Mucosa of descending colon (tissue), 3 donors: ENCODE measurements around the gene CDK19. TPM values are rescaled to one million over a fixed set of nuclear protein-coding genes. Genes with fewer than 3 reads are reported as not detected.

Source experiments
- ATAC-seq: fragments of 200-7000 bp; cut with Tn5 transposase; one replicate; pipeline ENCODE4 v1.9.1; 2020; ENCODE audit warnings: mild to moderate bottlenecking, moderate library complexity
- DNase-seq, 3 donors: peaks; one replicate each; pipeline ENCODE4 v3.0.0-alpha.2; 2020
- H3K36me3 ChIP-seq: fragments of 200-600 bp; one replicate; pipeline ENCODE4 v1.8.0; 2021; ENCODE audit warnings: low read depth, mild to moderate bottlenecking
- H3K4me1 ChIP-seq: fragments of 200-600 bp; one replicate; pipeline ENCODE4 v1.8.0; 2021; ENCODE audit warnings: low read depth, mild to moderate bottlenecking
- H3K4me3 ChIP-seq: fragments of 200-600 bp; one replicate; pipeline ENCODE4 v1.8.0; 2021; ENCODE audit warnings: mild to moderate bottlenecking
- H3K9me3 ChIP-seq: fragments of 200-600 bp; one replicate; pipeline ENCODE4 v1.8.0; 2021; ENCODE audit warnings: mild to moderate bottlenecking
- CTCF ChIP-seq: fragments of 200-600 bp; IDR thresholded peaks from one replicate; pipeline ENCODE4 v1.8.0; 2022; ENCODE audit warnings: antibody characterized with exemption, mild to moderate bottlenecking
- intact Hi-C, 2 donors: fragments of 100-400 bp; cut with DNase I in 1 of 2; cut with micrococcal nuclease in 1 of 2; formaldehyde crosslinking; loops; one replicate each; pipeline versions ENCODE4 v1.11.0 to v1.11.1; 2022; cut with DNase I, micrococcal nuclease
- total RNA-seq, 3 donors: library from RNA; stranded (reverse); fragmentation: NEBNext Ultra II Directional in 2 of 3; extraction: Animal tissue kit (Norgen Biotek cat#: 25700) in 2 of 3; gene quantifications; one replicate each; pipeline versions ENCODE4 v1.2.1 to v1.2.4, GENCODE V29; 2021 to 2023
- donor health status: DM: no; HTN: no; CAD: no; lungs with moderate emphysema.
- donor health status: DM: no; HTN: no; CAD: no.
- donor health status: DM: no; HTN: yes; CAD: no.

CDK19 gene
- total RNA-seq, 3 donors from 2014 or later = 24.3 to 34.3 (median 27.7) TPM

GRCh38 chr6:110714143-110714542, 101.1 kb downstream of the CDK19 start:
- no peak for TF ChIP-seq CTCF
- Histone ChIP-seq H3K4me1 (no peaks in the 10 kb centered on the region), H3K36me3 (no peaks in the 10 kb centered on the region), H3K9me3 (no peaks in the 10 kb centered on the region), H3K4me3 (no peak overlapping the region)
- DNase-seq (no peak), ATAC-seq (no peak)
- intact Hi-C loops = no loop called here

- Histone ChIP-seq H3K4me3 (no peak overlapping the region), H3K4me1 (no peaks in the 10 kb centered on the region), H3K9me3 (no peaks in the 10 kb centered on the region), H3K36me3 (no peaks in the 10 kb centered on the region)
- DNase-seq (no peak), ATAC-seq (no peak)
- no peak for TF ChIP-seq CTCF
- intact Hi-C loops = no loop called here
These were observed 103.0 kb downstream of the CDK19 start for GRCh38 chr6:110712238-110712637.

- Histone ChIP-seq H3K4me1 (no peaks in the 10 kb centered on the region), H3K4me3 (no peak overlapping the region), H3K36me3 (no peaks in the 10 kb centered on the region), H3K9me3 (no peaks in the 10 kb centered on the region)
- DNase-seq = no peak
- no peak for ATAC-seq
- intact Hi-C loops = no loop called here
- TF ChIP-seq CTCF = no peak
These were observed 105.2 kb downstream of the CDK19 start for GRCh38 chr6:110710115-110710514.

GRCh38 chr6:110708295-110708950, 106.8 kb downstream of the CDK19 start:
- H3K36me3 ChIP-seq = no peaks in the 10 kb centered on the region
- ATAC-seq (no peak), DNase-seq (no peak)
- no peaks in the 10 kb centered on the region for H3K4me1 ChIP-seq
- H3K4me3 ChIP-seq = no peak overlapping the region
- intact Hi-C loops = no loop called here
- no peak for TF ChIP-seq CTCF
- H3K9me3 ChIP-seq = no peaks in the 10 kb centered on the region

- TF ChIP-seq CTCF = no peak
- intact Hi-C loops = no loop called here
- H3K4me1 ChIP-seq = no peaks in the 10 kb centered on the region
- no peaks in the 10 kb centered on the region for H3K36me3 ChIP-seq
- H3K4me3 ChIP-seq = no peak overlapping the region
- ATAC-seq (no peak), DNase-seq (no peak)
- no peaks in the 10 kb centered on the region for H3K9me3 ChIP-seq
These were observed 109.7 kb downstream of the CDK19 start for GRCh38 chr6:110705543-110705942.
